Measurements from ENCODE around the gene STAMBPL1. TPM values are rescaled to one million over a fixed set of nuclear protein-coding genes. Genes with fewer than 3 reads are reported as not detected.
"Not testable (repeated sequence)": the region's sequence is repeated elsewhere in the genome, so short reads cannot be mapped to it uniquely, and the experiment has no call there.

Gene STAMBPL1
- total RNA-seq, 2 donors from 2014 or later, result 28.2 to 39.9 TPM

DNA sequence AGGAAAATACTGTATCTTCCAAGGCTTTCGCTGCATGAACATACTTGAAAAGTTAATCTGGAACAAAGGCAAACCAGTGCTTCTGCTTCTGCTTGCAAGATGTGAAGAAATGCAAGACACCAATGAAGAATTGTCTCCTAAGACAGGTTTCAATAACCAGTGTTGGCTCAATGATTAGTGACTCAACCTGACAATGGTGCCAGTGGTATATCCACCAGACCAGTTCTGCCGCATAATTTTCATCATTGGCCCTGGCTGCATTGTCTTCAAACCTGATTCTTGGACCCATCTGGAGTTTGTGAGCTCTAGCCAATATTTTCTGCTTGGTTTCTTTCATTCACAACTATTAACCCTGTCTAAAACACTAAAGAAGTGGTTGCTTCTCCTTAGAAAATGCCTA is 13.6 kb upstream of the STAMBPL1 start:
- DNase-seq, result no peak
- H3K4me3 Mint-ChIP-seq, result no peak overlapping the region
- H3K27me3 Mint-ChIP-seq (ENCODE audit: low read depth), result peaks cover 27% of the 10 kb centered on the region
- no peaks in the 10 kb centered on the region for H3K36me3 Mint-ChIP-seq (ENCODE audit: insufficient read depth in 2 of 2)
- no peaks in the 10 kb centered on the region for H3K9me3 Mint-ChIP-seq
- no peak for ATAC-seq (replicated peaks in 1 of 2)
- H3K4me1 Mint-ChIP-seq (ENCODE audit: low read depth), result no peaks in the 10 kb centered on the region
- H3K27ac Mint-ChIP-seq, result no peak overlapping the region

DNA sequence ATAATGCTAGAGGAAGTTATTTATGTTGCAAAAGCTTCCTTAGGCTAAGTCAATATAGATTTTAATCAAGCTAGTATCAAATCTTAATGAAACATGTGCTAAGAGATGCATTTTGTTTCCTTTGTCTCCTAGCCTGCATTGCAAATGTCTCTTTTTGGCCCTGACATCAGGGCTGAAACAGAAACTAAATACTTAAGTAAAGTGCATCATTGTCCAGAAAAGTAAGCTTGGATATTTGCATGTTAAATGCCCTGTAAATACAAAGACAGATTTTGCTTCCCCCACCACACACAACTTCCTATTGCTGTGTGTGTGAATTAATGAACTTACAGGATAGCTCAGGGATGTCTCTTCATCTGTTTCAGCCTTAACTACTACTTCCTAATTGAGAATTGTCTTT is 10.0 kb upstream of the STAMBPL1 start:
- H3K4me3 Mint-ChIP-seq, result no peak overlapping the region
- H3K27me3 Mint-ChIP-seq (ENCODE audit: low read depth), result peaks cover 5% of the 10 kb centered on the region

DNA sequence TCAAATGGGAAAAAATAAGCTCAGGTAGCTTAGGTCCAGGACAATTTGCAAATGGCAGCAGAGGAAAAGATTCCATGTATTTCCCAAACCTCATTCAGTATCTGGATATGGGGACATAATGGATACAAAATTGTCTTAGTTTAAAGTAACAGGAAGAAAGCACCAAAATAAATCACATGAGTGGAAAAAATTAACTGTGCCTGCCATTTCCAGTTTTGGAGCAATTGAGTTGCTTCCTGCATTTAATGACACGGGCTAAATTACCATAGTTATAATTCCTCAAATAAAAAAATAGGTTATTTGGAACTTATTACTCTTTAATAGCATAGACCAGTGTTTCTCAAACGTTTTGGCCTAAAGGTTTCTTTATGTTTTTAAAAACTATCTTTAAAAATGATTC is 6.3 kb upstream of the STAMBPL1 start:
- ATAC-seq (replicated peaks in 1 of 2) (no peak), DNase-seq (no peak)
- Mint-ChIP-seq H3K36me3 (ENCODE audit: insufficient read depth in 2 of 2) (no peaks in the 10 kb centered on the region), H3K4me3 (no peak overlapping the region), H3K4me1 (ENCODE audit: low read depth) (peaks cover 10% of the 10 kb centered on the region), H3K9me3 (no peaks in the 10 kb centered on the region), H3K27ac (no peak overlapping the region), H3K27me3 (ENCODE audit: low read depth) (no peaks in the 10 kb centered on the region)

More for the DNA sequence above, 10.0 kb upstream of the STAMBPL1 start:
- no peaks in the 10 kb centered on the region for H3K36me3 Mint-ChIP-seq (ENCODE audit: insufficient read depth in 2 of 2)
- DNase-seq (no peak), ATAC-seq (replicated peaks in 1 of 2) (no peak)
- no peaks in the 10 kb centered on the region for H3K4me1 Mint-ChIP-seq (ENCODE audit: low read depth)
- H3K9me3 Mint-ChIP-seq, result no peaks in the 10 kb centered on the region
- H3K27ac Mint-ChIP-seq, result no peak overlapping the region

DNA sequence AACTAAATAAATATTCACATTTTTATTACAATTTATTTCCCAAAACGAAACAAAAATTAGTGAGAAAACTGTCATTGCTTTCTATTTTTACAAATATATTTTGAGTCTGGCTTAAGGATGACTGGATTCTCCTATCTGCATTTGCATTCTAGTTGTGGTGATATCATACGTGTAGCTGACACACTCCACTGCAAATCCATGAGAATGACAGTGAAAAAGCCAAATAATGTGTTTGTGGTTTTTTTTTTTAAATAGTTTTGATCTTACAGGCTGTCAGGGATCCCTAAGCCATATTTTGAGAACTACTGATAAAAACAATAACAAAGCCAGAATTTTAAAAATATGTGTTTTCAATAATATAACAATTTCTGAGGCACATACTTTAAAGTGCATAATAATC is 5.8 kb upstream of the STAMBPL1 start:
- Mint-ChIP-seq H3K4me1 (ENCODE audit: low read depth) (peaks cover 15% of the 10 kb centered on the region), H3K9me3 (no peaks in the 10 kb centered on the region), H3K27ac (no peak overlapping the region), H3K4me3 (no peak overlapping the region), H3K36me3 (ENCODE audit: insufficient read depth in 2 of 2) (no peaks in the 10 kb centered on the region), H3K27me3 (ENCODE audit: low read depth) (no peaks in the 10 kb centered on the region)
- DNase-seq, result no peak
- ATAC-seq (replicated peaks in 1 of 2), result no peak

DNA sequence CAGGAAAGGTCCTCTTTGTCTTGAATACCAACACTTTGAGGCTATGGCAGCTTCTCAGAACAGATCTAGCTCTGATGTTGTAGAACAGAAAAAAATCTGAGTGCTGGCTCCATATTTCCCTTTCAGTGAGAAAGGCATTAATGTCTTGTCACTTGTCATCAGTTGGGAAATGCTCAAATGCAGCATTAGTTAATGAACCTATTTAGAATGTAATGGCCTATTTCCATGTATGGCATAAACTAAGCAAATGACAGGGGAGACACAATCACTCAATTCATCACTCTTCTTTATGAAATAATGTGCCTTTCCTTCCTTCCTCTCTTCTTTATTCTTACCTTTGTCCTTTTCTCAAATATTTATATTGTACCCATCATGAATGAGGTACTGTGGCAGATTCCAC is 5.0 kb upstream of the STAMBPL1 start:
- no peaks in the 10 kb centered on the region for H3K36me3 Mint-ChIP-seq (ENCODE audit: insufficient read depth in 2 of 2)
- no peaks in the 10 kb centered on the region for H3K9me3 Mint-ChIP-seq
- H3K4me3 Mint-ChIP-seq, result no peak overlapping the region
- H3K27ac Mint-ChIP-seq, result no peak overlapping the region
- H3K27me3 Mint-ChIP-seq (ENCODE audit: low read depth), result no peaks in the 10 kb centered on the region
- DNase-seq (no peak), ATAC-seq (replicated peaks in 1 of 2) (no peak)
- H3K4me1 Mint-ChIP-seq (ENCODE audit: low read depth), result peaks cover 23% of the 10 kb centered on the region

DNA sequence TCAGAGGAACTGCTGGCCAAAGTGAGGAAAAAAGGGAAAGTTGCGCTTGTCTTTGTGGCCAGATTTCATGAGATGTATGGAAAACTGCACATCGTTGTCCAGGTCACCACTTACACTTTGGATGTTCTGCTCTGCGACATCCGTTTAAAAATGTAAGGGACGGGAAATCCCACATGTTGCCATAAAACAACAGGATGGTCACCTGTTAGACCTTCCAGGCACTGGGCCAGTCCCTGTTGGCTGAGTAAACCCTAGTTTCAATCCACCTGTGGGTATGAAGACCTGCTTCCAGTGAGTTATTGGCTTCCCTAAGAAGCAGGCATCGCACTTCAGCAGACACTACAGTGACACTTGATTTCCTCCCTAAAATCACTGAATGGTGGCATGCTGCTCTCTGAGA is 2.7 kb upstream of the STAMBPL1 start:
- no peaks in the 10 kb centered on the region for H3K27me3 Mint-ChIP-seq (ENCODE audit: low read depth)
- no peak overlapping the region for H3K4me3 Mint-ChIP-seq
- no peaks in the 10 kb centered on the region for H3K36me3 Mint-ChIP-seq (ENCODE audit: insufficient read depth in 2 of 2)
- H3K9me3 Mint-ChIP-seq, result no peaks in the 10 kb centered on the region
- H3K4me1 Mint-ChIP-seq (ENCODE audit: low read depth), result peaks cover 34% of the 10 kb centered on the region
- ATAC-seq (replicated peaks in 1 of 2) (no peak), DNase-seq (no peak)
- no peak overlapping the region for H3K27ac Mint-ChIP-seq

DNA sequence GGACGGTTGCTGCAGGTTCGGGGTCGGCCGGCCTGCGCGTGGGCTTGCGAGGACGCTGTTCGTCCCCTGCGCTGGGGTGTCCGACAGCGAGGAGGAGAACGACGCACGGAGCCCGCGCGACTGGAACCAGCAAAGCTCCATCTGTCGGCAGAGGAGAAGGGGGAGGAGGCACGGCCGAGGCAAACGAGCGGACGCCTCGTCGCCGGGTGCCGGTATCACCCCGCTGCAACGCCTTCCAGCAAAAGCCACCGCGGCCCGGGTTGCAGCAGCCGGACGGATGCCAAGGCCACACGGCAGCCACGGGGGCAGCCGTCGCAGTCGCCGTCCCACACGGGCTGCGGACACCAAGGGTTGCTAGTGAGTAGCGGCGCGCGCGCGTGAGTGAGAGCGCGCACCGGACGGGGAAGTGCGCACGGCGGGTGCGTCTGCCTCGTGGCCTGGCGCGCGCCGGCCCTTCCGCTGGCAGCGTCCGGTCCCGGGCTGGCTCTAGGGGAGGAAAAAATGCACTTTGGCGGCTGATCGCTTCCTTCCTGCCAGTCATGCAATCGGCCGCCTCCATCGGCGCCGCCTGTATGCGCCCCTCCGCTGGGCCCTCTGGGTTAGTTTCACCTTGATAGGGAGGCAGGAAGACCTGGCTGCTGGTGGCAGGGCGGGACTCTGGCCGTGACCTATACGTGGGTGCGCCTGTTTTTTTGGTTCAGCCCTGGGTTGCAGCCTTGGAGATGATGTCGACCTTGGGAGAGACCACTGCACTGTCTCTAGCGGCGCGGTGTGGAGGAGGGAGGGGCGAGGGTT is 434 bp downstream of the STAMBPL1 start:
- Mint-ChIP-seq H3K27ac (peak overlapping the region; percentile 96), H3K9me3 (no peaks in the 10 kb centered on the region), H3K27me3 (ENCODE audit: low read depth) (no peaks in the 10 kb centered on the region), H3K4me1 (ENCODE audit: low read depth) (peaks cover 63% of the 10 kb centered on the region), H3K4me3 (peak overlapping the region; percentile 96), H3K36me3 (ENCODE audit: insufficient read depth in 2 of 2) (peaks cover 0 to 5% of the 10 kb centered on the region in 2 donors)
- peak; percentile 81 to 85 for DNase-seq
- ATAC-seq (replicated peaks in 1 of 2), result peak; percentile 81 to 82

DNA sequence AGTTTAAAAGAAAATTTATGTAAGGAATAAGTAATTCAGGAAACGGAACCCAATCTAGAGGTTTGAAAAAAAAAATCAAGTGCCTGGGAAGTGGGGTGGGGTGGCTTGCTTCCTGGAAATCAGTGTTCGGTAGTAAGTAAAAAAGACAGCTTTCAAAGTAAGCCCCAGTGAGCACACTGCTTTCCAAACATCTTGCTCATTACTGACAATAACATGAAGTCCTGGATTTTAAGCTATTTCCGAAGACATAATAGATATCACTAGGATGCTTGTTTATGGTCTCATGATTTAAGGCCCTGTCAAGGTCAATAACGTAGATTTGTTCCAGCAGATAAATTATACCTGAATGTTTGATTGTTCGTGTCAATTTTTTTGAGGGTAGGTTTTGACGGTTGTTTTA is 1.3 kb downstream of the STAMBPL1 start:
- H3K4me3 Mint-ChIP-seq, result peak overlapping the region; percentile 96
- H3K27me3 Mint-ChIP-seq (ENCODE audit: low read depth), result no peaks in the 10 kb centered on the region
- peaks cover 72% of the 10 kb centered on the region for H3K4me1 Mint-ChIP-seq (ENCODE audit: low read depth)
- DNase-seq, result no peak
- no peak for ATAC-seq (replicated peaks in 1 of 2)
- H3K27ac Mint-ChIP-seq, result peak overlapping the region; percentile 96
- H3K36me3 Mint-ChIP-seq (ENCODE audit: insufficient read depth in 2 of 2), result peaks cover 0 to 5% of the 10 kb centered on the region in 2 donors
- H3K9me3 Mint-ChIP-seq, result no peaks in the 10 kb centered on the region

DNA sequence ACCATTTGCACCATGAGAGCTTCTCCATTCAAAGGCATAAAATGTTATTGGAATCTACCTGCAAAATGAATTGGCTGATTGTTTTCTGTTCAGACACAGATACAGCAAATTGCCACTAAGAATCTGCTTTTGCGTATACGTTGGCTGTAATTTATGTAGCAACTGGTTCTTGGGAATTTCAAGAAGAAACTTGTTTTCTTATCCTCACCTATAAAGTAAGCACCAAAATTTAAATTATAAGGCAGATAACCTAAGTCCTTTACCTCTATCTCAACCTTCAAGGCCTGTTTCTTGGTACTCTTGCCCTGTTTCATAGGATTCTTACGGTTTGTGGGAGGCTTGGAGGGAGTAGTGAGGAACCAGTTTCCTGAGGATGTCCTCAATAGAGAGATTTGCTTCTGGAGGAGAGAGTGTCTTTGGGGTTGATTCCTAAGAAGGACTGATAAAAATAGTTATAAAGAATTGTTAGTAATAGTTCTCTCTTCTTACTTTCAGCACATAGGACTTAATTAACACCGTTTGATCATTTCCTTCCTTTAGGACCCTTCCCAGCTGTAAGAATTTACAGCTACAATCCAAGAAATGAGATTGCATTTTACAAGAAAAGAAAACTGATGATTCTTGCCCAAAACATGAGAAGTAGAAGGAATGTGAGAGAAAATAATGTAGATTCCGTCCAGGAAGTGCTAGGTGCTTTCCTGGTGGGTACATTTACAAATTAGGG is 2.0 kb downstream of the STAMBPL1 start:
- peaks cover 79% of the 10 kb centered on the region for H3K4me1 Mint-ChIP-seq (ENCODE audit: low read depth)
- peaks cover 0 to 5% of the 10 kb centered on the region in 2 donors for H3K36me3 Mint-ChIP-seq (ENCODE audit: insufficient read depth in 2 of 2)
- H3K27me3 Mint-ChIP-seq (ENCODE audit: low read depth), result no peaks in the 10 kb centered on the region
- H3K4me3 Mint-ChIP-seq, result peak overlapping the region; percentile 96
- no peaks in the 10 kb centered on the region for H3K9me3 Mint-ChIP-seq
- ATAC-seq (replicated peaks in 1 of 2) (no peak), DNase-seq (no peak)
- peak overlapping the region; percentile 96 for H3K27ac Mint-ChIP-seq

DNA sequence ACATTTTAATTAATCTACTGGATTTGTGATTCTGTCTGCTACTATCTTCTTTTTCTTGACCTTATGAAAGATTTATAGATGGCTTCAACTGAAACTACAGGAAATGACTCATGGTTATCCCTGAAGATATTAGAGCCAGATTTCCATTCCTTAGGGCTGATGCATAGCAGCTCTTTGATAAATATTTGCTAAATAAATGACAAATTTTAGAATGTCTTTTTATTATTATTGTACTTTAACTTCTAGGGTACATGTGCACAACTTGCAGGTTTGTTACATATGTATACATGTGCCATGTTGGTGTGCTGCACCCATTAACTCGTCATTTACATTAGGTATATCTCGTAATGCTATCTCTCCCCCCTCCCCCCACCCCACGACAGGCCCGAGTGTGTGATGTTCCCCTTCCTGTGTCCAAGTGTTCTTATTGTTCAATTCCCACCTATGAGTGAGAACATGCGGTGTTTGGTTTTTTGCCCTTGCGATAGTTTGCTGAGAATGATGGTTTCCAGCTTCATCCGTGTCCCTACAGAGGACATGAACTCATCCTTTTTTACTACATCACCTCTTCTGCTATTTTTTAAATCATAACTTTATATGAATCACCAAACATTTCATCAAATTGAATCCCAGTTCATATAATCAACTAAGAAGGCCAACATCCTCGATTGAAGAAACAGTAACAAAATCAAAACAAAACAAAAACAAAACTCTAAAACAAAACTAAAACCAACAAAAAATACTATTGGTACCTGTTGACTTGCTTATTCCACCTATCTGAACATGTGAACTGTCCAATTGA is 2.8 kb downstream of the STAMBPL1 start:
- H3K4me1 Mint-ChIP-seq (ENCODE audit: low read depth), result peaks cover 83% of the 10 kb centered on the region
- H3K27me3 Mint-ChIP-seq (ENCODE audit: low read depth); H3K36me3 Mint-ChIP-seq (ENCODE audit: insufficient read depth in 2 of 2); ATAC-seq (replicated peaks in 1 of 2); DNase-seq; H3K9me3 Mint-ChIP-seq: not testable (repeated sequence)
- peak overlapping the region; percentile 96 for H3K4me3 Mint-ChIP-seq
- H3K27ac Mint-ChIP-seq, result peak overlapping the region; percentile 96

DNA sequence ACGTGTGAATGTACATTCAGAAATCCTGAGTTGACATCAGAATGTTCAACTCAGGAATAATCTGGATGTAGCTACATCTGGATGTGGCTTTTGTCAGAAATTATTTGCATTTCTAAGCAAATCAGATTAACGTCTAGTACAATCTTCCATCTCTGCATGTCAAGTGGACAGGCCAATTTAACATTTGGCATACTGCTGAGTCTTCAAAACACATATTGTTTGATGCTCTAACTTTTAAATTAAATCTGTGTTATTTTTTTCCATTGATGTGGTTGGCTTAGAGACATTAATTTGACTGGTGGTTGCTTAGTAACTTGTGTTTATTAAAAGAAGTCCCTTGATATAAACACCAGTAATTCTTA is 3.4 kb downstream of the STAMBPL1 start:
- no peaks in the 10 kb centered on the region for H3K9me3 Mint-ChIP-seq
- no peak for DNase-seq
- peak overlapping the region; percentile 96 for H3K4me3 Mint-ChIP-seq
- H3K27me3 Mint-ChIP-seq (ENCODE audit: low read depth), result no peaks in the 10 kb centered on the region
- no peak for ATAC-seq (replicated peaks in 1 of 2)
- peaks cover 0 to 5% of the 10 kb centered on the region in 2 donors for H3K36me3 Mint-ChIP-seq (ENCODE audit: insufficient read depth in 2 of 2)
- H3K4me1 Mint-ChIP-seq (ENCODE audit: low read depth), result peaks cover 83% of the 10 kb centered on the region
- H3K27ac Mint-ChIP-seq, result peak overlapping the region; percentile 96

DNA sequence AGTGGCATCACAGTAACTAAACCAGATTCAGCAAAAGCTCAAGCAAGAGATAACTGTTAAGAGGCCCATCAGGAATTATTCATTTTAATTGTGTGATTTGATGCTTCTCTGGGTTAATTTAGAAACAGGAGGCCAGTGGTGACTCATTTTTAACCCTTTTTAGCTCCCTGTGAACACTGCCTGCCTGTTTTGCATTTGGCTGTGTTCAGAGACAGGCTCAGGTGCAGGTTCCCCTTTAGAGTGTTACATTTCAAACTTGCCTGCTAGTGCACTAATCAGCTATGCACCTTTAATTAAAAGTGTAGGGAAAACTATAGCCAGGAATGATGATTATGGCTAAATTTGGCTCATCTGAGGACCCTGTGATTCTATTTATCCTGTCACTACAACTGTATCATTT is 6.5 kb downstream of the STAMBPL1 start:
- no peaks in the 10 kb centered on the region for H3K9me3 Mint-ChIP-seq
- ATAC-seq (replicated peaks in 1 of 2) (peak; percentile 92), DNase-seq (peak; percentile 40 to 46)
- peak overlapping the region; percentile 9 to 37 for H3K4me3 Mint-ChIP-seq
- H3K27me3 Mint-ChIP-seq (ENCODE audit: low read depth), result no peaks in the 10 kb centered on the region
- H3K36me3 Mint-ChIP-seq (ENCODE audit: insufficient read depth in 2 of 2), result peaks cover 0 to 7% of the 10 kb centered on the region in 2 donors
- peaks cover 94% of the 10 kb centered on the region for H3K4me1 Mint-ChIP-seq (ENCODE audit: low read depth)
- no peak overlapping the region for H3K27ac Mint-ChIP-seq

Data from activated T-cell treated with anti-CD3 and anti-CD28 coated beads, Interleukin-2, amount 50 U/mL, for 72 hours (primary cell).